Activated naive CD8-positive, alpha-beta T cell (primary cell): Measurements from ENCODE around the gene SLC2A5.
"Not testable (repeated sequence)": the region's sequence is repeated elsewhere in the genome, so short reads cannot be mapped to it uniquely, and the experiment has no call there.

Experiments
- H3K27ac Mint-ChIP-seq: one replicate; pipeline ENCODE4 v1.8.0; 2021; ENCODE audit warnings: mixed read lengths
- H3K27me3 Mint-ChIP-seq: one replicate; pipeline ENCODE4 v1.8.0; 2021; ENCODE audit warnings: mixed read lengths
- H3K36me3 Mint-ChIP-seq: one replicate; pipeline ENCODE4 v1.8.0; 2021; ENCODE audit warnings: mixed read lengths
- H3K4me1 Mint-ChIP-seq: one replicate; pipeline ENCODE4 v1.8.0; 2021; ENCODE audit warnings: low read depth, mixed read lengths
- H3K4me3 Mint-ChIP-seq: one replicate; pipeline ENCODE4 v1.8.0; 2021; ENCODE audit warnings: mild to moderate bottlenecking, mixed read lengths
- H3K9me3 Mint-ChIP-seq: one replicate; pipeline ENCODE4 v1.8.0; 2021; ENCODE audit warnings: low read depth, mixed read lengths

SLC2A5 gene

GRCh38 chr1:9038881-9039760, 30.3 kb downstream of the SLC2A5 start:
- no peak overlapping the region for H3K27ac Mint-ChIP-seq
- H3K36me3 Mint-ChIP-seq, result peaks cover 6% of the 10 kb centered on the region
- no peaks in the 10 kb centered on the region for H3K27me3 Mint-ChIP-seq
- H3K9me3 Mint-ChIP-seq, result peaks cover 5% of the 10 kb centered on the region
- H3K4me3 Mint-ChIP-seq, result no peak overlapping the region
- no peaks in the 10 kb centered on the region for H3K4me1 Mint-ChIP-seq

GRCh38 chr1:9038338-9038650, 31.1 kb downstream of the SLC2A5 start:
- no peak overlapping the region for H3K4me3 Mint-ChIP-seq
- no peaks in the 10 kb centered on the region for H3K27me3 Mint-ChIP-seq
- H3K4me1 Mint-ChIP-seq, result no peaks in the 10 kb centered on the region
- peaks cover 5% of the 10 kb centered on the region for H3K9me3 Mint-ChIP-seq
- H3K27ac Mint-ChIP-seq, result no peak overlapping the region
- peaks cover 6% of the 10 kb centered on the region for H3K36me3 Mint-ChIP-seq

GRCh38 chr1:9037476-9038337, 31.7 kb downstream of the SLC2A5 start:
- Mint-ChIP-seq H3K4me1 (no peaks in the 10 kb centered on the region), H3K27ac (no peak overlapping the region), H3K9me3 (peaks cover 5% of the 10 kb centered on the region), H3K27me3 (no peaks in the 10 kb centered on the region), H3K4me3 (no peak overlapping the region), H3K36me3 (peaks cover 6% of the 10 kb centered on the region)

GRCh38 chr1:9035226-9035625, 34.2 kb downstream of the SLC2A5 start:
- Mint-ChIP-seq H3K4me1 (no peaks in the 10 kb centered on the region), H3K36me3 (peaks cover 6% of the 10 kb centered on the region), H3K4me3 (no peak overlapping the region), H3K27ac (no peak overlapping the region), H3K27me3 (no peaks in the 10 kb centered on the region), H3K9me3 (peaks cover 9% of the 10 kb centered on the region)

GRCh38 chr1:9033363-9033762, 36.1 kb downstream of the SLC2A5 start:
- no peak overlapping the region for H3K4me3 Mint-ChIP-seq
- H3K27ac Mint-ChIP-seq, result no peak overlapping the region
- H3K36me3 Mint-ChIP-seq, result peaks cover 6% of the 10 kb centered on the region
- H3K4me1 Mint-ChIP-seq, result no peaks in the 10 kb centered on the region
- H3K9me3 Mint-ChIP-seq, result peaks cover 9% of the 10 kb centered on the region
- H3K27me3 Mint-ChIP-seq, result no peaks in the 10 kb centered on the region

- Mint-ChIP-seq H3K36me3 (peaks cover 6% of the 10 kb centered on the region), H3K4me1 (no peaks in the 10 kb centered on the region), H3K9me3 (peaks cover 9% of the 10 kb centered on the region), H3K4me3 (no peak overlapping the region), H3K27me3 (no peaks in the 10 kb centered on the region), H3K27ac (no peak overlapping the region)
These were observed 37.8 kb downstream of the SLC2A5 start for GRCh38 chr1:9031484-9032259.

- H3K9me3 Mint-ChIP-seq, H3K27ac Mint-ChIP-seq, H3K4me1 Mint-ChIP-seq, H3K4me3 Mint-ChIP-seq, H3K36me3 Mint-ChIP-seq, H3K27me3 Mint-ChIP-seq: not testable (repeated sequence)
These were observed 38.4 kb downstream of the SLC2A5 start for GRCh38 chr1:9031077-9031476.

GRCh38 chr1:9028921-9029705, 40.3 kb downstream of the SLC2A5 start:
- Mint-ChIP-seq H3K9me3 (peaks cover 4% of the 10 kb centered on the region), H3K27ac (no peak overlapping the region), H3K27me3 (no peaks in the 10 kb centered on the region), H3K4me1 (no peaks in the 10 kb centered on the region), H3K36me3 (no peaks in the 10 kb centered on the region), H3K4me3 (no peak overlapping the region)

GRCh38 chr1:9027307-9027706, 42.1 kb downstream of the SLC2A5 start:
- no peaks in the 10 kb centered on the region for H3K27me3 Mint-ChIP-seq
- peaks cover 4% of the 10 kb centered on the region for H3K9me3 Mint-ChIP-seq
- no peaks in the 10 kb centered on the region for H3K4me1 Mint-ChIP-seq
- H3K27ac Mint-ChIP-seq, result no peak overlapping the region
- no peaks in the 10 kb centered on the region for H3K36me3 Mint-ChIP-seq
- no peak overlapping the region for H3K4me3 Mint-ChIP-seq

- Mint-ChIP-seq H3K4me1 (no peaks in the 10 kb centered on the region), H3K27ac (no peak overlapping the region), H3K4me3 (no peak overlapping the region), H3K27me3 (no peaks in the 10 kb centered on the region), H3K9me3 (no peaks in the 10 kb centered on the region), H3K36me3 (no peaks in the 10 kb centered on the region)
These were observed 44.0 kb downstream of the SLC2A5 start for GRCh38 chr1:9025449-9025848.

- Mint-ChIP-seq H3K4me1 (no peaks in the 10 kb centered on the region), H3K27me3 (no peaks in the 10 kb centered on the region), H3K9me3 (no peaks in the 10 kb centered on the region), H3K27ac (no peak overlapping the region), H3K4me3 (no peak overlapping the region), H3K36me3 (no peaks in the 10 kb centered on the region)
These were observed 44.6 kb downstream of the SLC2A5 start for GRCh38 chr1:9024837-9025236.

GRCh38 chr1:9022773-9023172, 46.7 kb downstream of the SLC2A5 start:
- H3K36me3 Mint-ChIP-seq, result no peaks in the 10 kb centered on the region
- no peak overlapping the region for H3K4me3 Mint-ChIP-seq
- H3K27ac Mint-ChIP-seq, result no peak overlapping the region
- no peaks in the 10 kb centered on the region for H3K27me3 Mint-ChIP-seq
- H3K9me3 Mint-ChIP-seq, result no peaks in the 10 kb centered on the region
- H3K4me1 Mint-ChIP-seq, result no peaks in the 10 kb centered on the region

GRCh38 chr1:9022026-9022738, 47.3 kb downstream of the SLC2A5 start:
- not testable (repeated sequence) for H3K4me3 Mint-ChIP-seq, H3K36me3 Mint-ChIP-seq, H3K4me1 Mint-ChIP-seq

GRCh38 chr1:9020305-9020704, 49.1 kb downstream of the SLC2A5 start:
- Mint-ChIP-seq H3K27ac (no peak overlapping the region), H3K4me3 (no peak overlapping the region), H3K27me3 (no peaks in the 10 kb centered on the region), H3K4me1 (no peaks in the 10 kb centered on the region), H3K9me3 (no peaks in the 10 kb centered on the region), H3K36me3 (no peaks in the 10 kb centered on the region)

More at GRCh38 chr1:9022026-9022738, 47.3 kb downstream of the SLC2A5 start:
- H3K27me3 Mint-ChIP-seq, H3K9me3 Mint-ChIP-seq, H3K27ac Mint-ChIP-seq: not testable (repeated sequence)
